ENCODE measurements around the gene MAPKAP1.

Gene MAPKAP1

DNA sequence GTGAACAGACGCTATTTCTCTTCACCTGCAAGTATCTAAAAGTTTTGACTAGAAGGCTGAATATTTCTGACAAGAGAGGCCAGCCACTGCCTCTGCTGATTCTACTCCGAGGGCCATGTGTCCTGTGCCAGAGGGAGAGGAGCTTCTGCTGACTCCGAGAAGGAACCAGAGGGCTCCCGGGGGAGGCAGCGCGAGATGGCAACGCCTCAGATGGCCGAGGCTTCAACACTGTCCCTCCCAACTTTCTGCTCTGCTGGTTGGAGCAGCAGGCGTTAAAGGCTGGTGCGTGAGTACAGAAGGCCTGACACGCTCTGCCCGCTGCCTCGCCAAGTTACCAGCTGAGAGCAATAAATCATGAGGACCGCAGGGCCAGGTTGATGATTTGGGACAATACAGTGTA is 266.6 kb downstream of the MAPKAP1 start:
- TF ChIP-seq, protein P1, sequence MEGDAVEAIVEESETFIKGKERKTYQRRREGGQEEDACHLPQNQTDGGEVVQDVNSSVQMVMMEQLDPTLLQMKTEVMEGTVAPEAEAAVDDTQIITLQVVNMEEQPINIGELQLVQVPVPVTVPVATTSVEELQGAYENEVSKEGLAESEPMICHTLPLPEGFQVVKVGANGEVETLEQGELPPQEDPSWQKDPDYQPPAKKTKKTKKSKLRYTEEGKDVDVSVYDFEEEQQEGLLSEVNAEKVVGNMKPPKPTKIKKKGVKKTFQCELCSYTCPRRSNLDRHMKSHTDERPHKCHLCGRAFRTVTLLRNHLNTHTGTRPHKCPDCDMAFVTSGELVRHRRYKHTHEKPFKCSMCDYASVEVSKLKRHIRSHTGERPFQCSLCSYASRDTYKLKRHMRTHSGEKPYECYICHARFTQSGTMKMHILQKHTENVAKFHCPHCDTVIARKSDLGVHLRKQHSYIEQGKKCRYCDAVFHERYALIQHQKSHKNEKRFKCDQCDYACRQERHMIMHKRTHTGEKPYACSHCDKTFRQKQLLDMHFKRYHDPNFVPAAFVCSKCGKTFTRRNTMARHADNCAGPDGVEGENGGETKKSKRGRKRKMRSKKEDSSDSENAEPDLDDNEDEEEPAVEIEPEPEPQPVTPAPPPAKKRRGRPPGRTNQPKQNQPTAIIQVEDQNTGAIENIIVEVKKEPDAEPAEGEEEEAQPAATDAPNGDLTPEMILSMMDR (IDR thresholded peaks at IDR 0.05; ENCODE audit: low read length, missing control alignments) = no peak
- H3K4me3 ChIP-seq (replicated peaks; ENCODE audit: low read depth, low read length) = no peak overlapping the region
- DNase-seq (ENCODE audit: low read depth) = no peak

DNA sequence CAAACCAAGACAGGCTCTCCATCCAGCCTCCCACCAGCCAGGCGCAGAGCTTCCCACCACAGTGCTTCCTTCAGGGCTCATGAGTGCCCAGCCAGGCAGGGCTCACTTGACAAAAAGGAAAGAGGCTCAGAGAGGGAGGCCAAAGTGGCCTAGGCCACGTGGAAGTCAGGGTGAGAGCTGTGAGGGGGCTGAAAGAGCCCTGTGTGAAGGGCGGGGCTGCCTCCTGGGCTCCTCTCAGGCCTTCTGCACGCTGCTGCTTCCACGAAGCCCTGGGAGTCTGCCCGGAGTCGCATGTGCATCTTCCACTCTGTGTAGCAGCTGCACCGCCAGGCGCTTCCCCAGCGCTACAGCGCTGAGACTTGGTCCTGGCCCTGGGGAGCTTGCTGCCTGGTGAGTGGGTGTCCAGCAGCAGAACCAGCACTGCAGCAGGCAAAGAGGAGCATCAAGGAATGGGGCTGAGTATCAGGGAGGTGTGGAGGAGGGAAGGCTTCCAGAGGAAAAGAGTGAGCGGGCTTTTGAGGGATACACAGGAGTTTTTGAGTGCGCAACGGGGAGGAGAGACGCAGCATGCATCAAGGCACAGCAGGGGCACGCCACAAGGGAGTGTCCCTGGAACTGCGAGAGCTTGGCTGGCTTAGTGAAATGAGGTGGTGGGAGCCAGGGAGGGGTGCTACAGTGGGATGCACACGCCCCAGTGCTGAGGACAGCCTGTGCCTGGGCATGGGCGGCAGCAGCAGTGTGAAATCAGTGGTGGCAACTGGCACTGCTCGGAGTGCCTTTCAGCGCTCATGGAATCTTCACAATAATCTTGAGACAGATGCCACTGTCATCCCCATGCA is 267.4 kb downstream of the MAPKAP1 start:
- TF ChIP-seq, protein P1 (IDR thresholded peaks at IDR 0.05; ENCODE audit: low read length, missing control alignments) = no peak
- no peak overlapping the region for H3K4me3 ChIP-seq (replicated peaks; ENCODE audit: low read depth, low read length)
- no peak for DNase-seq (ENCODE audit: low read depth)

DNA sequence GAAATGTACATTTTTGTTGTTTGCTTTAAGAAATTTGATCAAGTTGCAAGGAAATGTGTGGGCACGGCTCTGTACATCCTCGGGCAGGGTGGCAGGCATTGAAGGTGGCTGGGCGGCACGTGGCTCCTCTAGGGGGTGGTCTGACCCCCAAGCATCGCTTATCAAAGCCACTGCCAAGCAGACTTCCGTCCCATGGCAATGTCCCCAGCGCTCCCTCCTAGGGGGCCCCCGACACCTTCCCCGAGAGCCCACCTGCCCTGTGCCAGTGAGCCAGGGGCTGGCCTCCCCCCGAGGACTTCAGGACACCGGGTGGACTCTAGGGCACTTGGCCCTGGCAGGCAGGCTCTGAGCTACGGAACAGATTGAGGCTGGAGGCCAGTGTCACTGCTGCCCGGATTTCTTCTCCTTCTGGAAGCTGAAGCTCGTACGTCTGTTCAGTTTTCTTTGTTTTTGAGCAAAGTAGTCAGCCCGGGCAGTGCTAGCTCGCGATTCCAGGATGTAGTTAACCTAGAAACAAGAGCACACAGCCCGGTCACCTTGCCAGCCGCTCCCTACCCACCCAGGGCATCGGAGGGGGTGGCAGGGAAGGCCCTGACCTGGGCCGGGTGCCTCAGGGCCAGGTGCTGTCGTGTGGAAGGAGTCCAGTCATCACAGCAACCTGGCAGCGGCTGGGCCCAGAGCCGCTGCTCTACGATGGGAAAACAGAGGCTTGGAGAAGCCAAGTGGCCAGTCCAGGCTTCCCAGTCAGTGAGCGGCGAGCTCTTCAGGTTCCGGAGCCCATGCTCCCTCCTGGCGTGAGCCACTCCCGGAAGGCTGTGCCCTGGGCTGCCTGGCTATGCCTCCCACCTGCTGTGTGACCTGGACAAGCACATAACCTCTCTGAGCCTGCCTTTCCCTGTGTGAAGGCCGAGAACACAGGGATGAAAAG is 268.2 kb downstream of the MAPKAP1 start:
- TF ChIP-seq, protein P1 (IDR thresholded peaks at IDR 0.05; ENCODE audit: low read length, missing control alignments) = no peak
- DNase-seq (ENCODE audit: low read depth) = no peak
- H3K4me3 ChIP-seq (replicated peaks; ENCODE audit: low read depth, low read length) = no peak overlapping the region

DNA sequence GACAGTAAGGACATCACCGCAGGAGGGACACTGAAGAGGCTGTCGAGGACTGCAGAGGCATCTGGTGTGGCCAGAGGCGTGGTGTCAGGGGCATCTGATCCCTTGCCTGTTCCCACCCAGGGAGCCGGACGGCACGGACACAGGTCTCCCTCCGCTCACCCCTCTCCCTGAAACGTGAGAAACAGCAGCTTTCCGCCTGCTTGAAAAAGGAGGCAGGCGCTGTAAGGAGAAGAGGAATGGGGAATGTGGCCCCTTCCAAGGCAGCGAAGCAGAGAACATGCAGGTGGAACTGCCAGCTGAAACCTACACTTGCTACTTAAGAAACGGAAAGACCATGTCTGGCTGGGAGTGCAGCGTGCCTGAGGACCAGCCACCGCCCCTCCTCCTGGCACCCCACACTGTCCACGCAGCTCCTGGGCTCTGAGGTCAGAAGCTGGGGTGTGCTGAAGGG is 269.2 kb downstream of the MAPKAP1 start:
- TF ChIP-seq, protein P1 (IDR thresholded peaks at IDR 0.05; ENCODE audit: low read length, missing control alignments) = no peak
- H3K4me3 ChIP-seq (replicated peaks; ENCODE audit: low read depth, low read length) = no peak overlapping the region
- no peak for DNase-seq (ENCODE audit: low read depth)

DNA sequence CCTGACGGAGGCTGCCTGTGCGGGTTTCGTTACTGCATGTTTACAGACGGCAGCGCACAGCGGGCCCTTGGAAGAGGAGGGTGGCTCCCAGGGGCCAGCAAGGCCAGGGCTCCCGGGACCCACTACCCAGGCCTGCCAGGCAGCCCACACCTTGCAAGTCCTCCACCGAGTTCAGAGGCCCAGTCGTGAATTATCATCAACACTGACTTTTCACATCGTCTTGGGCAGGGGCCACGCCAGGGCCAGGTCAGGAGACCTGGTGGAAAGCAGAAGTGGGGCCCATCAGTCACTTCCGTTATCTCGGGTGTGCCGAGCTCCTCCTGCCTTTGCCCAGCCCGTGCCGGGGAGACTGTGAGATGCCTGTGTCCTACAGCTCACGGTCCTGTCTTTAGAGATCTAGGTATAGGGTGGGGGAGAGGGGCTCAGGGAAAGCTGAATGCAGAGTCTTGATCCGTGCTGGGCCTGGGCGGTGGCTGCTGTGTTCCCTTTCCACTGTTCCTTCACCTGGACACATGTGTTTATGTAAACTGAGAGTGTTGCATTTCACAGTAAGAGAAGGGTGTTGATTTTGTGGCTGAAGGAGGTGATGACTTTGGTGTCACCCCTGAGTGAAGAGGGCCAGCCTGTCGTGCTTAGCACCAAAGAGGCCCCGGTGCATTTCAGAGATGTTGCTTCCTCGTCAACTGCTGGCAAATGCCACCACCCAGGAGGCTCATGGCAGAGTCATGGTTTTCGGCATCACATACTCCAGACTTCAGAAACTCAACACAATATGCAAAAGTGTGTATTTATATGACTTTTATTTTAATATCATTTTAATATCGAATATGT is 270.2 kb downstream of the MAPKAP1 start:
- no peak for DNase-seq (ENCODE audit: low read depth)
- TF ChIP-seq, protein P1 (IDR thresholded peaks at IDR 0.05; ENCODE audit: low read length, missing control alignments) = no peak
- no peak overlapping the region for H3K4me3 ChIP-seq (replicated peaks; ENCODE audit: low read depth, low read length)
